A549 (cell line): ENCODE measurements around the gene MSI2.

Experiments
- BHLHE40 ChIP-seq: IDR thresholded peaks from 2 replicates; pipeline ENCODE4 v1.6.1; 2012; ENCODE audit warnings: low read depth, low read length, inconsistent platforms
- CTCF ChIP-seq: fragments of >200 bp; sonication (Bioruptor Twin); formaldehyde crosslinking; IDR thresholded peaks from 3 replicates; pipeline ENCODE4 v1.5.1; 2016
- EHMT2 ChIP-seq: fragments of 200-600 bp; sonication (generic); IDR thresholded peaks from 2 replicates; pipeline ENCODE4 v1.6.1; 2016; ENCODE audit warnings: antibody characterized with exemption, low read depth, mild to moderate bottlenecking, moderate library complexity
- FOSL2 ChIP-seq, 2 experiments: fragments of 450-650 bp in 1 of 2; fragments of >200 bp in 1 of 2; sonication (Bioruptor Twin) in 1 of 2; formaldehyde crosslinking; IDR thresholded peaks; 2 replicates each; pipeline versions ENCODE4 v1.5.0 to v1.6.1; 2016 to 2020; ENCODE audit warnings: mild to moderate bottlenecking in 1 of 2, moderate library complexity in 1 of 2
- PBX3 ChIP-seq: IDR thresholded peaks from 2 replicates; pipeline ENCODE4 v1.6.1; 2012
- POLR2A ChIP-seq: IDR thresholded peaks from 2 replicates; pipeline ENCODE4 v1.6.1; 2012; ENCODE audit warnings: mild to moderate bottlenecking, low read length
- REST ChIP-seq: fragments of 200-600 bp; sonication (generic); IDR thresholded peaks from 2 replicates; pipeline ENCODE4 v1.6.1; 2016; ENCODE audit warnings: antibody characterized with exemption, mild to moderate bottlenecking, moderate library complexity
- SREBF2 ChIP-seq: fragments of 450-650 bp; IDR thresholded peaks from 2 replicates; pipeline ENCODE4 v1.6.1; 2014; ENCODE audit warnings: mild to moderate bottlenecking, moderate library complexity
- USF2 ChIP-seq: fragments of 450-650 bp; IDR thresholded peaks from 2 replicates; pipeline ENCODE4 v1.6.1; 2014; ENCODE audit warnings: antibody characterized with exemption
- ZNF302 ChIP-seq: fragments of 250-450 bp; sonication (Bioruptor Pico); IDR thresholded peaks from 2 replicates; pipeline ENCODE4 v1.9.0; 2021; ENCODE audit warnings: inconsistent platforms, mild to moderate bottlenecking, moderate library complexity

- TF ChIP-seq USF2: no peak
- no peak for TF ChIP-seq PBX3
- TF ChIP-seq EHMT2: no peak
- TF ChIP-seq CTCF: no peak
- no peak for TF ChIP-seq SREBF2
- no peak for TF ChIP-seq ZNF302 (CRISPR knock-in tag)
- TF ChIP-seq REST: no peak
- TF ChIP-seq POLR2A: no peak
- TF ChIP-seq FOSL2 (IDR thresholded peaks at IDR 0.05): no peak
- TF ChIP-seq FOSL2 (CRISPR knock-in tag; IDR thresholded peaks at IDR 0.05): no peak
- TF ChIP-seq BHLHE40: no peak
These were observed 200.9 kb downstream of the MSI2 start for GRCh38 chr17:57457188-57457587.
